Measurements from ENCODE around the gene FBLN2. TPM values are rescaled to one million over a fixed set of nuclear protein-coding genes. Genes with fewer than 3 reads are reported as not detected.

Gene FBLN2
- polyA plus RNA-seq, 1 of the 3 experiments (the other 2 are of a cell fraction), result 5.2 TPM

GRCh38 chr3:13539292-13539638 lies 9.7 kb upstream of the FBLN2 start:
- Histone ChIP-seq H3K4me2 (no peak overlapping the region), H3K9me3 (no peaks in the 10 kb centered on the region), H3K9me2 (no peaks in the 10 kb centered on the region), H2AFZ (ENCODE audit: low read depth) (no peak overlapping the region), H3K4me3 (ENCODE audit: low read depth in 2 of 2, low read length in 1 of 2) (no peak overlapping the region), H3K9ac (no peak overlapping the region), H3K4me1 (ENCODE audit: control insufficient read depth in 1 of 2, insufficient read depth in 2 of 2, low read depth in 1 of 2, low read length in 1 of 2) (peaks cover 0 to 13% of the 10 kb centered on the region in 2 experiments; a peak in 1 of 4 replicates), H3K79me2 (ENCODE audit: insufficient read depth) (no peaks in the 10 kb centered on the region), H3F3A (replicated peaks; ENCODE audit: insufficient read depth) (peaks cover 3% of the 10 kb centered on the region), H3K36me3 (replicated peaks in 1 of 2; ENCODE audit: control insufficient read depth in 1 of 2, insufficient read depth in 2 of 2, low read length in 1 of 2) (no peaks in the 10 kb centered on the region), H4K20me1 (ENCODE audit: insufficient read depth) (no peaks in the 10 kb centered on the region), H3K27me3 (ENCODE audit: insufficient read depth) (no peaks in the 10 kb centered on the region), H3K27ac (ENCODE audit: low read depth in 2 of 2, low read length in 1 of 2) (no peak overlapping the region)
- no peak for DNase-seq
- ChIA-PET POLR2A (no interaction called here), CTCF (interaction anchor here (1.6 kb wide), 1 partner anchor 10 kb away, joined by 4 read pairs; no protein-coding TSS in a partner anchor)
- TF ChIP-seq GABPA (IDR thresholded peaks at IDR 0.05; ENCODE audit: low read depth), result no peak
- TF ChIP-seq RCOR1 (IDR thresholded peaks at IDR 0.05; ENCODE audit: low read length), result no peak
- TF ChIP-seq FOXJ3 (CRISPR knock-in tag; IDR thresholded peaks at IDR 0.05), result no peak
- TF ChIP-seq SMC3 (IDR thresholded peaks at IDR 0.05; ENCODE audit: low read depth, low read length), result no peak
- TF ChIP-seq RXRA (IDR thresholded peaks at IDR 0.05; ENCODE audit: borderline replicate concordance, low read depth), result no peak
- TF ChIP-seq FOSL2 (IDR thresholded peaks at IDR 0.05; ENCODE audit: borderline replicate concordance, low read depth), result no peak
- no peak for TF ChIP-seq USF2 (IDR thresholded peaks at IDR 0.05; ENCODE audit: borderline replicate concordance, low read depth, low read length)
- 69% methylated on average over 5 of the region's 5 CpGs for WGBS (ENCODE audit: low lambda C conversion rate)

- Histone ChIP-seq H3K36me3 (replicated peaks in 1 of 2; ENCODE audit: control insufficient read depth in 1 of 2, insufficient read depth in 2 of 2, low read length in 1 of 2) (no peaks in the 10 kb centered on the region), H2AFZ (ENCODE audit: low read depth) (no peak overlapping the region), H3K4me2 (no peak overlapping the region), H3K4me3 (ENCODE audit: low read depth in 2 of 2, low read length in 1 of 2) (no peak overlapping the region), H4K20me1 (ENCODE audit: insufficient read depth) (no peaks in the 10 kb centered on the region), H3K27ac (ENCODE audit: low read depth in 2 of 2, low read length in 1 of 2) (no peak overlapping the region), H3K9me2 (no peaks in the 10 kb centered on the region), H3K4me1 (ENCODE audit: control insufficient read depth in 1 of 2, insufficient read depth in 2 of 2, low read depth in 1 of 2, low read length in 1 of 2) (peaks cover 0 to 13% of the 10 kb centered on the region in 2 experiments; a peak in 1 of 4 replicates), H3F3A (replicated peaks; ENCODE audit: insufficient read depth) (peaks cover 3% of the 10 kb centered on the region), H3K79me2 (ENCODE audit: insufficient read depth) (no peaks in the 10 kb centered on the region), H3K9ac (no peak overlapping the region), H3K27me3 (ENCODE audit: insufficient read depth) (no peaks in the 10 kb centered on the region), H3K9me3 (no peaks in the 10 kb centered on the region)
- TF ChIP-seq MAX (IDR thresholded peaks at IDR 0.05; ENCODE audit: low read depth), result no peak
- CTCF ChIA-PET, result interaction anchor here (1.6 kb wide), 1 partner anchor 11 kb away, joined by 4 read pairs; no protein-coding TSS in a partner anchor
- WGBS (ENCODE audit: low lambda C conversion rate), result 86% methylated on average over 8 of the region's 8 CpGs
- POLR2A ChIA-PET, result no interaction called here
- DNase-seq, result no peak
These were observed 9.3 kb upstream of the FBLN2 start for GRCh38 chr3:13539671-13540070.

- Histone ChIP-seq H2AFZ (ENCODE audit: low read depth) (no peak overlapping the region), H4K20me1 (ENCODE audit: insufficient read depth) (no peaks in the 10 kb centered on the region), H3K79me2 (ENCODE audit: insufficient read depth) (no peaks in the 10 kb centered on the region), H3K9me2 (no peaks in the 10 kb centered on the region), H3K36me3 (replicated peaks in 1 of 2; ENCODE audit: control insufficient read depth in 1 of 2, insufficient read depth in 2 of 2, low read length in 1 of 2) (no peaks in the 10 kb centered on the region), H3K27me3 (ENCODE audit: insufficient read depth) (no peaks in the 10 kb centered on the region), H3K9me3 (no peaks in the 10 kb centered on the region), H3F3A (replicated peaks; ENCODE audit: insufficient read depth) (peaks cover 3% of the 10 kb centered on the region), H3K4me2 (no peak overlapping the region), H3K27ac (ENCODE audit: low read depth in 2 of 2, low read length in 1 of 2) (no peak overlapping the region), H3K4me1 (ENCODE audit: control insufficient read depth in 1 of 2, insufficient read depth in 2 of 2, low read depth in 1 of 2, low read length in 1 of 2) (peaks cover 0 to 13% of the 10 kb centered on the region in 2 experiments; a peak in 1 of 4 replicates), H3K9ac (no peak overlapping the region), H3K4me3 (ENCODE audit: low read depth in 2 of 2, low read length in 1 of 2) (no peak overlapping the region)
- WGBS (ENCODE audit: low lambda C conversion rate), result 66% methylated on average over 4 of the region's 4 CpGs
- DNase-seq, result no peak
- CTCF ChIA-PET, result interaction anchor here (1.6 kb wide), 1 partner anchor 12 kb away, joined by 4 read pairs; no protein-coding TSS in a partner anchor
- POLR2A ChIA-PET, result no interaction called here
- TF ChIP-seq GABPA (IDR thresholded peaks at IDR 0.05; ENCODE audit: low read depth), result no peak
- TF ChIP-seq EZH2phosphoT487 (IDR thresholded peaks at IDR 0.05; ENCODE audit: borderline replicate concordance, low read depth), result no peak
- TF ChIP-seq GATA2 (CRISPR knock-in tag; IDR thresholded peaks at IDR 0.05), result no peak
- no peak for TF ChIP-seq CHD2 (IDR thresholded peaks at IDR 0.05; ENCODE audit: low read length, partially characterized antibody)
- TF ChIP-seq EP300 (IDR thresholded peaks at IDR 0.05; ENCODE audit: borderline replicate concordance in 1 of 2, low read depth in 1 of 2, low read length in 1 of 2), result no peak
- TF ChIP-seq SMC3 (IDR thresholded peaks at IDR 0.05; ENCODE audit: low read depth, low read length), result no peak
- no peak for TF ChIP-seq IRF3 (IDR thresholded peaks at IDR 0.05; ENCODE audit: low read depth, low read length)
- no peak for TF ChIP-seq REST (IDR thresholded peaks at IDR 0.05; ENCODE audit: low read depth, low read length)
- no peak for TF ChIP-seq RCOR1 (IDR thresholded peaks at IDR 0.05; ENCODE audit: low read length)
These were observed 8.5 kb upstream of the FBLN2 start for GRCh38 chr3:13540297-13540995.

Data from SK-N-SH (cell line).